ENCODE measurements around the gene HEXIM2. TPM values are rescaled to one million over a fixed set of nuclear protein-coding genes. Genes with fewer than 3 reads are reported as not detected.

Gene HEXIM2
- total RNA-seq, 1 donor from 2014 or later = 8.4 TPM

GRCh38 chr17:45115015-45115625, 46.6 kb upstream of the HEXIM2 start:
- TF ChIP-seq CTCF (IDR thresholded peaks at IDR 0.05; ENCODE audit: partially characterized antibody, unreplicated experiment) = no peak
- no peak for DNase-seq
- Mint-ChIP-seq H3K4me3 (ENCODE audit: unreplicated experiment) (no peak overlapping the region), H3K4me1 (ENCODE audit: low read depth, unreplicated experiment) (peaks cover 9% of the 10 kb centered on the region), H3K9me3 (ENCODE audit: unreplicated experiment) (no peaks in the 10 kb centered on the region), H3K27me3 (ENCODE audit: unreplicated experiment) (peaks cover 2% of the 10 kb centered on the region), H3K36me3 (ENCODE audit: unreplicated experiment) (no peaks in the 10 kb centered on the region), H3K27ac (ENCODE audit: unreplicated experiment) (no peak overlapping the region)

GRCh38 chr17:45115871-45116270, 45.8 kb upstream of the HEXIM2 start:
- peaks cover 2% of the 10 kb centered on the region for H3K27me3 Mint-ChIP-seq (ENCODE audit: unreplicated experiment)
- no peak overlapping the region for H3K27ac Mint-ChIP-seq (ENCODE audit: unreplicated experiment)
- peaks cover 9% of the 10 kb centered on the region for H3K4me1 Mint-ChIP-seq (ENCODE audit: low read depth, unreplicated experiment)
- H3K36me3 Mint-ChIP-seq (ENCODE audit: unreplicated experiment) = no peaks in the 10 kb centered on the region
- H3K4me3 Mint-ChIP-seq (ENCODE audit: unreplicated experiment) = peak overlapping the region; percentile 23
- no peak for DNase-seq
- no peak for TF ChIP-seq CTCF (IDR thresholded peaks at IDR 0.05; ENCODE audit: partially characterized antibody, unreplicated experiment)
- H3K9me3 Mint-ChIP-seq (ENCODE audit: unreplicated experiment) = no peaks in the 10 kb centered on the region

- peaks cover 9% of the 10 kb centered on the region for H3K4me1 Mint-ChIP-seq (ENCODE audit: low read depth, unreplicated experiment)
- TF ChIP-seq CTCF (IDR thresholded peaks at IDR 0.05; ENCODE audit: partially characterized antibody, unreplicated experiment) = no peak
- peaks cover 2% of the 10 kb centered on the region for H3K27me3 Mint-ChIP-seq (ENCODE audit: unreplicated experiment)
- H3K9me3 Mint-ChIP-seq (ENCODE audit: unreplicated experiment) = no peaks in the 10 kb centered on the region
- DNase-seq = no peak
- no peaks in the 10 kb centered on the region for H3K36me3 Mint-ChIP-seq (ENCODE audit: unreplicated experiment)
- H3K27ac Mint-ChIP-seq (ENCODE audit: unreplicated experiment) = no peak overlapping the region
- H3K4me3 Mint-ChIP-seq (ENCODE audit: unreplicated experiment) = no peak overlapping the region
Observed at GRCh38 chr17:45116434-45117016, 45.1 kb upstream of the HEXIM2 start.

- no peak for TF ChIP-seq CTCF (IDR thresholded peaks at IDR 0.05; ENCODE audit: partially characterized antibody, unreplicated experiment)
- H3K9me3 Mint-ChIP-seq (ENCODE audit: unreplicated experiment) = no peaks in the 10 kb centered on the region
- peaks cover 2% of the 10 kb centered on the region for H3K27me3 Mint-ChIP-seq (ENCODE audit: unreplicated experiment)
- H3K4me3 Mint-ChIP-seq (ENCODE audit: unreplicated experiment) = no peak overlapping the region
- no peak for DNase-seq
- no peak overlapping the region for H3K27ac Mint-ChIP-seq (ENCODE audit: unreplicated experiment)
- no peaks in the 10 kb centered on the region for H3K36me3 Mint-ChIP-seq (ENCODE audit: unreplicated experiment)
- peaks cover 9% of the 10 kb centered on the region for H3K4me1 Mint-ChIP-seq (ENCODE audit: low read depth, unreplicated experiment)
Observed at GRCh38 chr17:45117334-45117733, 44.3 kb upstream of the HEXIM2 start.

GRCh38 chr17:45117848-45118646, 43.6 kb upstream of the HEXIM2 start:
- H3K27ac Mint-ChIP-seq (ENCODE audit: unreplicated experiment) = no peak overlapping the region
- TF ChIP-seq CTCF (IDR thresholded peaks at IDR 0.05; ENCODE audit: partially characterized antibody, unreplicated experiment) = no peak
- peaks cover 2% of the 10 kb centered on the region for H3K27me3 Mint-ChIP-seq (ENCODE audit: unreplicated experiment)
- DNase-seq = no peak
- no peak overlapping the region for H3K4me3 Mint-ChIP-seq (ENCODE audit: unreplicated experiment)
- H3K36me3 Mint-ChIP-seq (ENCODE audit: unreplicated experiment) = no peaks in the 10 kb centered on the region
- peaks cover 9% of the 10 kb centered on the region for H3K4me1 Mint-ChIP-seq (ENCODE audit: low read depth, unreplicated experiment)
- no peaks in the 10 kb centered on the region for H3K9me3 Mint-ChIP-seq (ENCODE audit: unreplicated experiment)

Data from glutamatergic neuron (in vitro differentiated cells).